ENCODE measurements around the gene DDX23.

DNA sequence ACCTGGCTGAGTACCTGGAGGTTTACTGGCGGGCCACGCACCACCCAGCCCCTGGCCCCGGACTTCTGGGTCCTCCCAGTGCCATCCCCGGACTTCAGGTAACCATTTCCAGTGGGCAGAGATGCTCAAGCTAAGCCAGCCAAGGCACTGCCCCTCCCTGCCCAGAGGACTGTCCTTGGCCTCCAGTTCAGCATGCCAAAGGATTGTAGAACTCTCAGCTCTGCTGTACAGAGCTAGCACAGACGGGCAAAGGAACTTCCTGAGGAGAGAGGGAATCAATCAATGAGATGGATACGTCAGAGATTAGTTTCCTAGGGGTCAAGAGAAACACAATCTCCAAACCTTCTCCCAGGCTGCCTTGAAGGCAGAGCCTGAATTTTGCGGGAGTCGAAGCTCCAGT lies 24.9 kb downstream of the DDX23 start:
- TF ChIP-seq CTCF (IDR thresholded peaks at IDR 0.05; ENCODE audit: low read length) (no peak), EZH2 (IDR thresholded peaks at IDR 0.05; ENCODE audit: borderline replicate concordance, low read length) (no peak)

All from OCI-LY1 (cell line).